CD4-positive, alpha-beta T cell (primary cell): ENCODE data around the gene ID4. TPM values are rescaled to one million over a fixed set of nuclear protein-coding genes. Genes with fewer than 3 reads are reported as not detected.

Experiments
- ATAC-seq: fragments of 200-7000 bp; cut with Tn5 transposase; one replicate; pipeline ENCODE4 v1.10.0; 2022; ENCODE audit warnings: mild to moderate bottlenecking; ENCODE audit not compliant: poor library complexity
- CTCF ChIA-PET: fragments of 350-600 bp; sonication (Branson Sonifier 250); formaldehyde crosslinking; loops from one replicate; lab custom pipeline; 2021; ENCODE audit warnings: antibody characterized with exemption, inconsistent platforms; lab: Charles Lee
- POLR2A ChIA-PET: fragments of 350-600 bp; sonication (Branson Sonifier 250); formaldehyde crosslinking; loops from one replicate; lab custom pipeline; 2021; ENCODE audit warnings: antibody characterized with exemption, inconsistent platforms; lab: Charles Lee
- DNase-seq, 14 experiments: peaks; one replicate each; pipeline ENCODE4 v3.0.0-alpha.2; 2013 to 2020; ENCODE audit warnings: mixed read lengths in 2 of 14
- H3K27ac ChIP-seq, 2 donors: one replicate each; pipeline versions ENCODE4 v1.5.1 to v1.7.0; 2013; ENCODE audit warnings: low read length in 2 of 2, low read depth in 1 of 2, mild to moderate bottlenecking in 1 of 2
- H3K27me3 ChIP-seq, 2 experiments: 1 replicate in 1 of 2; 2 replicates in 1 of 2; pipeline versions ENCODE4 v1.6.1 to v1.7.0; 2013; ENCODE audit warnings: low read length in 2 of 2, control low read depth in 1 of 2, mild to moderate bottlenecking in 1 of 2, moderate library complexity in 1 of 2; ENCODE audit not compliant: insufficient read depth in 2 of 2, control insufficient read depth in 1 of 2
- H3K36me3 ChIP-seq: one replicate; pipeline ENCODE4 v1.6.1; 2013; ENCODE audit warnings: low read length, control low read depth; ENCODE audit not compliant: insufficient read depth
- H3K4me1 ChIP-seq: one replicate; pipeline ENCODE4 v1.6.1; 2013; ENCODE audit warnings: low read length, control low read depth; ENCODE audit not compliant: insufficient read depth
- H3K4me3 ChIP-seq: one replicate; pipeline ENCODE4 v1.5.1; 2013; ENCODE audit warnings: mild to moderate bottlenecking, low read length, moderate library complexity
- H3K9me3 ChIP-seq, 2 experiments: 1 replicate in 1 of 2; 2 replicates in 1 of 2; pipeline versions ENCODE4 v1.6.1 to v1.7.0; 2013; ENCODE audit warnings: low read length in 2 of 2, mild to moderate bottlenecking in 2 of 2, control low read depth in 1 of 2, moderate library complexity in 1 of 2; ENCODE audit not compliant: control insufficient read depth in 1 of 2, insufficient read depth in 1 of 2
- H3K27ac Mint-ChIP-seq: one replicate; pipeline ENCODE4 v1.8.0; 2020; ENCODE audit warnings: mixed read lengths
- H3K27me3 Mint-ChIP-seq: one replicate; pipeline ENCODE4 v1.8.0; 2021; ENCODE audit warnings: mixed read lengths
- H3K36me3 Mint-ChIP-seq: one replicate; pipeline ENCODE4 v1.8.0; 2021; ENCODE audit warnings: low read depth, mixed read lengths
- H3K4me1 Mint-ChIP-seq: one replicate; pipeline ENCODE4 v1.8.0; 2021; ENCODE audit warnings: low read depth, mixed read lengths
- H3K4me3 Mint-ChIP-seq: one replicate; pipeline ENCODE4 v1.8.0; 2020; ENCODE audit warnings: mild to moderate bottlenecking, mixed read lengths
- H3K9me3 Mint-ChIP-seq: one replicate; pipeline ENCODE4 v1.8.0; 2020; ENCODE audit warnings: mixed read lengths
- intact Hi-C, 2 experiments: fragments of 100-400 bp; cut with DNase I in 1 of 2; cut with micrococcal nuclease in 1 of 2; formaldehyde crosslinking; loops; one replicate each; pipeline versions ENCODE4 v1.15.1 to v1.9.0; 2023 to 2025; cut with DNase I, micrococcal nuclease
- total RNA-seq, 174 experiments: library from RNA in 2 of 174; stranded (reverse) in 2 of 174; gene quantifications; one replicate each; pipeline ENCODE4 v1.2.3 and lab custom pipeline; 2021 to 2026
- TF ChIP-seq, protein P1 (sequence below): fragments of 200-600 bp; IDR thresholded peaks from one replicate; pipeline ENCODE4 v1.8.0; 2022; ENCODE audit warnings: antibody characterized with exemption, mild to moderate bottlenecking

ID4 gene
- total RNA-seq, 2 experiments from 2014 or later: not detected

DNA sequence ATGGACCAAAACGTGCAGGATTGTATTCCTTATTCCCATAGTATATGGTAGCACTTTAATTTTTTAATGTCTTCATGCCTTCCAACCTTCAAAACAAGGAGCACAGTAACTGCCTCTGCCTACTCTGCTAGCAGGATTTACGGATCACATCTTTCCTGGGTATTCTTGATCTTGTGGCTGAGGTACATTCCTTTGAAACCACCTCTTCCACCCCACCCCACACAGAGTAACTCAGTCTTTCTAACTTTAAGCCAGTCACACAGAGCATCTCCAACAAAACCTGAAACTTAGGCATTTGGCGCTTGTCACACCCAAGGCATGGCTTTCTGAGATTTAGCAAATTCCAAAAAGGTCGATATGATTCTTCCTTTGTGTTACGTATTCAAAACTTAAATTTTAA, 2.3 kb upstream of the ID4 start:
- ChIA-PET POLR2A (no interaction called here), CTCF (no interaction called here)
- Mint-ChIP-seq H3K27me3 (peaks cover 67% of the 10 kb centered on the region), H3K4me3 (no peak overlapping the region), H3K9me3 (no peaks in the 10 kb centered on the region), H3K36me3 (no peaks in the 10 kb centered on the region), H3K27ac (no peak overlapping the region), H3K4me1 (peaks cover 6% of the 10 kb centered on the region)
- peaks cover 0 to 19% of the 10 kb centered on the region in 2 experiments for H3K9me3 ChIP-seq
- TF ChIP-seq, protein P1, sequence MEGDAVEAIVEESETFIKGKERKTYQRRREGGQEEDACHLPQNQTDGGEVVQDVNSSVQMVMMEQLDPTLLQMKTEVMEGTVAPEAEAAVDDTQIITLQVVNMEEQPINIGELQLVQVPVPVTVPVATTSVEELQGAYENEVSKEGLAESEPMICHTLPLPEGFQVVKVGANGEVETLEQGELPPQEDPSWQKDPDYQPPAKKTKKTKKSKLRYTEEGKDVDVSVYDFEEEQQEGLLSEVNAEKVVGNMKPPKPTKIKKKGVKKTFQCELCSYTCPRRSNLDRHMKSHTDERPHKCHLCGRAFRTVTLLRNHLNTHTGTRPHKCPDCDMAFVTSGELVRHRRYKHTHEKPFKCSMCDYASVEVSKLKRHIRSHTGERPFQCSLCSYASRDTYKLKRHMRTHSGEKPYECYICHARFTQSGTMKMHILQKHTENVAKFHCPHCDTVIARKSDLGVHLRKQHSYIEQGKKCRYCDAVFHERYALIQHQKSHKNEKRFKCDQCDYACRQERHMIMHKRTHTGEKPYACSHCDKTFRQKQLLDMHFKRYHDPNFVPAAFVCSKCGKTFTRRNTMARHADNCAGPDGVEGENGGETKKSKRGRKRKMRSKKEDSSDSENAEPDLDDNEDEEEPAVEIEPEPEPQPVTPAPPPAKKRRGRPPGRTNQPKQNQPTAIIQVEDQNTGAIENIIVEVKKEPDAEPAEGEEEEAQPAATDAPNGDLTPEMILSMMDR: no peak
- H3K36me3 ChIP-seq: no peaks in the 10 kb centered on the region
- H3K27me3 ChIP-seq: peaks cover 22 to 30% of the 10 kb centered on the region in 2 experiments
- intact Hi-C loops: no loop called here
- DNase-seq (no peak), ATAC-seq (no peak)
- no peak overlapping the region for H3K27ac ChIP-seq
- no peaks in the 10 kb centered on the region for H3K4me1 ChIP-seq
- no peak overlapping the region for H3K4me3 ChIP-seq

DNA sequence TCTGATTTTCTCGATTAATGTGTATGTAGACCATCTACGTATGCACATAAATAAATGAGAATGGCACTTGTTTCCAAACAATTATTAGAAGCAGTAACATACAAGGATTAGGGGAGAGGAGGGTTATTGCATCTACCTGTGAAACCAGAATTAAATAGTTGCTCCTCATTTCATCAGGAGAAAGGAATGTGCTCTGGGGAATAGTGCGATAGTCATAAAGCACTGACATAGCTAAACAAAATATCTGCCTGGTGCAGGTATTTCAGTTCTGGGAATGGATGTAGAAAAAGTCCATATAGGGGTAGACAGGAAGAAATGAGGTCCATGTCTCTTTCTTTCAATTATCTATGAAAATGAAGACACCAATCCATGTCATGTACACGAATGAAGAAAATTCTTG, 1.6 kb upstream of the ID4 start:
- TF ChIP-seq, protein P1: no peak
- Mint-ChIP-seq H3K4me3 (no peak overlapping the region), H3K36me3 (no peaks in the 10 kb centered on the region), H3K27ac (no peak overlapping the region), H3K9me3 (no peaks in the 10 kb centered on the region), H3K4me1 (peaks cover 6% of the 10 kb centered on the region), H3K27me3 (peaks cover 74% of the 10 kb centered on the region)
- CTCF ChIA-PET: no interaction called here
- intact Hi-C loops: no loop called here
- ATAC-seq (no peak), DNase-seq (no peak)
- Histone ChIP-seq H3K4me1 (no peaks in the 10 kb centered on the region), H3K36me3 (no peaks in the 10 kb centered on the region), H3K9me3 (peaks cover 0 to 19% of the 10 kb centered on the region in 2 experiments), H3K27ac (no peak overlapping the region), H3K4me3 (no peak overlapping the region), H3K27me3 (peaks cover 29 to 30% of the 10 kb centered on the region in 2 experiments)
- POLR2A ChIA-PET: no interaction called here

DNA sequence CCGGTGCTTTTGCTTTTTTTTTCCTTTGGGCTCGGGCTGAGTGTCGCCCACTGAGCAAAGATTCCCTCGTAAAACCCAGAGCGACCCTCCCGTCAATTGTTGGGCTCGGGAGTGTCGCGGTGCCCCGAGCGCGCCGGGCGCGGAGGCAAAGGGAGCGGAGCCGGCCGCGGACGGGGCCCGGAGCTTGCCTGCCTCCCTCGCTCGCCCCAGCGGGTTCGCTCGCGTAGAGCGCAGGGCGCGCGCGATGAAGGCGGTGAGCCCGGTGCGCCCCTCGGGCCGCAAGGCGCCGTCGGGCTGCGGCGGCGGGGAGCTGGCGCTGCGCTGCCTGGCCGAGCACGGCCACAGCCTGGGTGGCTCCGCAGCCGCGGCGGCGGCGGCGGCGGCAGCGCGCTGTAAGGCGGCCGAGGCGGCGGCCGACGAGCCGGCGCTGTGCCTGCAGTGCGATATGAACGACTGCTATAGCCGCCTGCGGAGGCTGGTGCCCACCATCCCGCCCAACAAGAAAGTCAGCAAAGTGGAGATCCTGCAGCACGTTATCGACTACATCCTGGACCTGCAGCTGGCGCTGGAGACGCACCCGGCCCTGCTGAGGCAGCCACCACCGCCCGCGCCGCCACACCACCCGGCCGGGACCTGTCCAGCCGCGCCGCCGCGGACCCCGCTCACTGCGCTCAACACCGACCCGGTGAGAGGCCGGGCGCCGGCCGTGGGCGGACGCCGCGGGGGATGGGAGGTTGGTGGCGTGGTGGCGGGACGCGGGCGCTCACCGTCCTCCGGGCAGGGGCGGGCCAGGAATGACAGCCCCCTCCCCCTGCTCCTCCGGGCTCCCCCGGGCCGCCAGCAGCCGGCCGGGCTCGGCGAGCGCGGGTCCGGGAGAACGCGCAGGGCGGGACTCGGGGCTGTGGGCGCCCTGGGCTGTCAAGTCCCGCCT, 606 bp downstream of the ID4 start:
- Histone ChIP-seq H3K36me3 (no peaks in the 10 kb centered on the region), H3K4me1 (no peaks in the 10 kb centered on the region), H3K27me3 (peaks cover 34 to 39% of the 10 kb centered on the region in 2 experiments), H3K4me3 (no peak overlapping the region), H3K9me3 (peaks cover 0 to 19% of the 10 kb centered on the region in 2 experiments), H3K27ac (no peak overlapping the region)
- Mint-ChIP-seq H3K27me3 (peaks cover 81% of the 10 kb centered on the region), H3K4me1 (peaks cover 6% of the 10 kb centered on the region), H3K27ac (no peak overlapping the region), H3K36me3 (no peaks in the 10 kb centered on the region), H3K9me3 (no peaks in the 10 kb centered on the region), H3K4me3 (no peak overlapping the region)
- ATAC-seq (no peak), DNase-seq (no peak)
- POLR2A ChIA-PET: no interaction called here
- TF ChIP-seq, protein P1: no peak
- CTCF ChIA-PET: no interaction called here
- intact Hi-C loops: no loop called here
